NCI-H1417 (cell line): ENCODE data around the gene LRRC72.
"Not testable (repeated sequence)": the region's sequence is repeated elsewhere in the genome, so short reads cannot be mapped to it uniquely, and the experiment has no call there.

Experiments used
- DNase-seq, 3 experiments: peaks; one replicate each; lab custom pipeline; 2025; lab: John Stamatoyannopoulos, UW

LRRC72 gene

GRCh38 chr7:16528520-16528919 is 1.9 kb downstream of the LRRC72 start:
- peak in 1 of 3 experiments; percentile 13 for DNase-seq

- DNase-seq: no peak
Measured at GRCh38 chr7:16529697-16530096, 3.1 kb downstream of the LRRC72 start.

GRCh38 chr7:16531707-16532106 is 5.1 kb downstream of the LRRC72 start:
- DNase-seq: no peak

- DNase-seq: peak in 1 of 3 experiments; percentile 26
Measured at GRCh38 chr7:16532272-16532671, 5.6 kb downstream of the LRRC72 start.

GRCh38 chr7:16535500-16535899 is 8.9 kb downstream of the LRRC72 start:
- no peak for DNase-seq

GRCh38 chr7:16540559-16540958 is 13.9 kb downstream of the LRRC72 start:
- not testable (repeated sequence) for DNase-seq

- DNase-seq: no peak
Measured at GRCh38 chr7:16542401-16542800, 15.8 kb downstream of the LRRC72 start.

GRCh38 chr7:16543456-16543855 is 16.8 kb downstream of the LRRC72 start:
- DNase-seq: no peak

GRCh38 chr7:16546921-16547505 is 20.4 kb downstream of the LRRC72 start:
- no peak for DNase-seq

GRCh38 chr7:16548428-16548827 is 21.8 kb downstream of the LRRC72 start:
- DNase-seq: no peak

GRCh38 chr7:16550671-16551070 is 24.0 kb downstream of the LRRC72 start:
- DNase-seq: no peak

- DNase-seq: no peak
Measured at GRCh38 chr7:16554518-16555236, 28.1 kb downstream of the LRRC72 start.

- DNase-seq: no peak
Measured at GRCh38 chr7:16556359-16556758, 29.7 kb downstream of the LRRC72 start.

- no peak for DNase-seq
Measured at GRCh38 chr7:16558761-16559302, 32.2 kb downstream of the LRRC72 start.

- DNase-seq: no peak
Measured at GRCh38 chr7:16559497-16560179, 33.0 kb downstream of the LRRC72 start.

GRCh38 chr7:16561943-16562342 is 35.3 kb downstream of the LRRC72 start:
- no peak for DNase-seq

- DNase-seq: no peak
Measured at GRCh38 chr7:16562456-16563220, 36.0 kb downstream of the LRRC72 start.

GRCh38 chr7:16563281-16564022 is 36.8 kb downstream of the LRRC72 start:
- DNase-seq: no peak

- DNase-seq: no peak
Measured at GRCh38 chr7:16564023-16564380, 37.4 kb downstream of the LRRC72 start.

- peak; percentile 30 to 81 (median 49) for DNase-seq
Measured at GRCh38 chr7:16564909-16565426, 38.3 kb downstream of the LRRC72 start.

- DNase-seq: no peak
Measured at GRCh38 chr7:16571941-16572340, 45.3 kb downstream of the LRRC72 start.
